ENCODE data around the gene MTOR.
"Not testable (repeated sequence)": the region's sequence is repeated elsewhere in the genome, so short reads cannot be mapped to it uniquely, and the experiment has no call there.

The MTOR gene

DNA sequence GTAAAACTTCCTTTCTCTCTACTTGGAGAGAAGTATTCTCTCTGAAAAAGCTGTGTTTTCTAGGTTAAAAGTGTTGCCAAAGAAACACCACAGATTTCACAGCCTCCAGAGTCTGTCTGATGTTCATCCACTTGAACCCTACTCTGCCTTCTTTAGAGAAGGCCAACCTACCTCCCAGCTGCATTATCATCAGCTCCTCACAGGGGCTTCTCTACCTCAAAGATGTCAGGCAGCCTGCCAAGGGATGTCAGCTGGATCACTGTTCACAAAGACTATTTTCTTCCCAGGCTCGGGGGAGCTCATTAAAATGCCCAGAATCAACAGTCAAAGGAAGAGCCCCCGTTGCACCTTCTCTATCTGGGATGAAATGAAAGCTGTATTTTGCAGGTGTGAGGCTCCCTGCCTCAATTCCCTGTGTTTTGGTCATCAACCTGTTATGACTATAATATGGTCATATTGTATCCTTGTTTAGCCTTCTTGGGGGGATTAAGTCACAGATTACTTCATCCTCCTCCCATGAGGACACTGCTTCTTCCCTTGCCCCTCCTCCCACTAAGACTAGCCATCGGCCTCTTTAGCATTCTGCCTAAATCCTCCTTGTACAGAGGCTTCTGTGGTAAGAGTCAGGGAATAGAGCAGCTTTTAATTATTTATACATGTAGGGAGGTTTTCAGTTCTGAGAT, 47.5 kb downstream of the MTOR start:
- DNase-seq = no peak

DNA sequence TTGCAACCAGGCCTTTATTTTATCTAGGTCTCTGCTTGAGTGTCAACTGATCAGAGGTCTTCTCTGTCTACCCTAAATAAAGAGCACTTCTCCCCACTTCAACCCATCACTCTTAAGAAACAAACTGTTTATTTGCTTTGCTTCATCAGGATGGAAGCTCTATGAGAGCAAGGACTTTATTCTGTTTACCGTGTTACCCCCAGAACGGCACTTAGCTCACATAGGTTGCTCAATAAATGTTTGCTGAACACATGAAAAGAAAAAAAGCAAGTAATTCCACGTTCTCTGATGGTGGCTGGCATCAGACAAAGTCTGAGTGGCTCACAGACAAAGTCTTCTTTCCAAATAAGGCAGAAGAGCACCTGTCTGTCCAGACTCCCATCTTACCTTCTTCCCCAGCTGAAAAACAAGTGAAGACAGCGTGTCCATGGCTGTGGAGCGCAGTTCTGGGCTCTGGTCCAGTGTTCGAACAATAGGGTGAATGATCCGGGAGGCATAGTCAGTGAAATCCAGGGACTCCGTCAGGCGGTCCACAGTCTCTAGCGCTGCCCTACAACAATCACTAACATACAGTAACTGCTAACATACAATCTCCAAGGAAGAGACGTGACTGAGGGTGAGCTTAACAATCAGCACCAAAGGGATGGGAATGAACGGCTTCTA, 50.3 kb downstream of the MTOR start:
- no peak for DNase-seq

DNA sequence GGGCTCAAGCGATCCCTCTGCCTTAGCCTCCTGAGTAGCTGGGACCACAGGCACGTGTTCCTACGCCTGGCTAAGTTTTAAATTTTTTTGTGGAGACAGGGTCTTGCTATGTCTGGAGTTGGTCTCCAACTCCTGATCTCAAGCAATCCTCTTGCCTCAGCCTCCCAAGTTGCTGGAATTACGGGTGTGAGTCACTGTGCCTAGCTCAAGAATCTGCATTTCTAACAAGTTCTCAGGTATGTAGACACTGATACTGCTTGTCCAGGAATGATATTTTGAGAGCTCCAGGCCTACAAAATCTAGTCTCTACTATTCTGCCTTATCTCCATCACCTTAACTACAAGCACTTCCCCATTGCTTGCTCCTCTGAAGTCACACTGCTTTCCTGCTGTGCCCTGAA, 50.9 kb downstream of the MTOR start:
- DNase-seq = no peak

DNA sequence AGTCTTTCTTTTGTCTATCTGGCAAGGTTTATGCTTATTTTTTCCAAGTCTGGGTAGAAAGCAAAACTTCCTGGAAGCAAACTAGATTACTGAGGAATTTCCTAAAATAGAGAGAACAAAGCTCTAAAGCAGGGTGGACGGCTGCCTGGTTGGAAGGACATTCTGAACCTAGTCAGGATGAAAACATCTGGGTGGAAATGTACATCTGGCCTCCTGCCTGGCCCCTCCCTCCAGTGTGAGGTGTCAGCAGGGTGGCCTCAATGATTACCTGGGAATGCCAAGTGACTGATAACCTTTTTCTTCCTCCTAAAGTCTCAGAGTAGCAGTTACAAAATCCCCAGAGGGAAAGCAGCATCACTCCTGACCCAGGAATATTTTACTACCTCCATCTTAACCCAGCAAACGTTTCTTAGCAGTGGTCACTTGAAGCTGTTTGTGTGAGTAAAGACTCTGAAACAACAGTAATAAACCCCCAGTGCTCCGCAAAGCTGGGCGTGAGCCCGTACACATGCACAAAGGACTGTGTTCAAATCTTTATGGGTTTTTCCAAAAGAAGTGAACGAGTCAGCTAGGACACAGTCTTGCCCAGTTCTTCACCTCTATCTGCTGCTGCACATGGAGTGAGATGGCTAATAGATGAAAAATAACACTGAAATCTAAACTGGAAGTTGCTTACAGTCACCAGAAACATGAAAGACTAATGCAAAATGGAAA, 54.3 kb downstream of the MTOR start:
- no peak for DNase-seq

DNA sequence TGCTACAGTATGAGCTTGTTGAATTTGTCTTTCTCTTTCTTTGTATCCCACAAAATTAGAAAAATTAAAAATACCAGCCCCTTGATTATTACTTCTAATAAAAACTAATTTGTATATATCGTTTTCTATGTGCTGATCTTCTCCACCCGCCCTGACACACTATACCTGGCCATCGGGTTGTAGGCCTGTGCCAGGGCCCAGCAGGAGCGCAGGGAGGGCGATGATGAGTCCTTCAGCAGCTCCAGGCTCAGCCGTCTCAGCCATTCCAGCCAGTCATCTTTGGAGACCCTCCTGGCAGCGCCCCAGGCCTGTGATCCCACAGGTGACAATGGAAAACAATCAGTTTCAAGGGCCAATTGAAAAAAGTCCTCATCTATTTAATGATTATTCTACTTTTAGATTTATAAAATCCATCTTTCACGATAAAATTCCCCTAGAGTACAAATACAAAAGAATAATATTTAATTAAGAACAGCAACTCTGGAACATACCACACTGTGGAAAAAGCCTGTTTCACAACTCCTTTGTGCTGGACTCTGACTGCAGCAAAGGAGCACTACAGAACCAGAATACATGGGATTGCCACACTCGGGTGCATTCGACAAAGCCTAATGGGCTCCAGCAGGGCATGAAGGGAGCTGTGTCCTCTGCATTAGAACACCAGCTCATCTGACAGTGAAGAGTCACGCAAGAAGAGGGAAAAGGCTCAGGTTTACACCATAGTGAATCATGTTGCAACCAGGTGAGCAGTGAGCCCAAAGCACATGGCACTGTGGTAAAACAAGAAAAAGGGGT, 57.8 kb downstream of the MTOR start:
- DNase-seq = no peak

DNA sequence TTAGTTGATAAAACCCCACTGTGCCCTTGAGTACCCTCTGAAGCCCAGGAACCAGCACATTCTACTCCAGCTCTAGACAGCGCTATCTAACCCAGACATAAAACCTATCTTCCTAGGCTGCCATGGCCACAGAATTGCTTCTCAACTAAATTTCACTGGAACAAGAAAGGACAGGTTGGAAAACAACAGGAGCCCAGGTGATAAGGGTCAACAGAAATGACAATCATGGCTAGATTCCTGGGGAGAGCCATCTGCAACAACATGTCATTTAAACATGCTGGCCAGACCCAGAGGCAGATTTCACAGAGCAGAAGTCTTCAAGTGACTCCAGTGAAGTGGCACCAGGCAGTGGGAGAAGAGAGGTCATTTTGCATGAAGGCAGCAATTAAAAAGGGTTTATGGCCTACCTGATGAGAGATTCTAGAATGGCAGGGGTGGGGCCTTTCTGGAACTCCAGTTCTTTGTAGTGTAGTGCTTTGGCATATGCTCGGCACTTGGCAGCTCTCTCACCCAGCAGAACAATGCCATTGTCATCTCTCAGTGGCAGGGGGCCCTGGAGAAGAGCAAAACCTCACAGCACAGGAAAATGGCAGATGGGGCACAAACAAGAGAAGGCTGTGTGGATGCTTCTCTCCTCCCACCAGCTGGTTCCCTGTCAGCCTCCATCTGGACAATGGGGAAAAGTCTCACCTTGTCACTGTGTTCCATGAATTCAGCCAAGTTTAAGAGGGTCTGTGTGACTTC, 63.3 kb downstream of the MTOR start:
- no peak for DNase-seq

DNA sequence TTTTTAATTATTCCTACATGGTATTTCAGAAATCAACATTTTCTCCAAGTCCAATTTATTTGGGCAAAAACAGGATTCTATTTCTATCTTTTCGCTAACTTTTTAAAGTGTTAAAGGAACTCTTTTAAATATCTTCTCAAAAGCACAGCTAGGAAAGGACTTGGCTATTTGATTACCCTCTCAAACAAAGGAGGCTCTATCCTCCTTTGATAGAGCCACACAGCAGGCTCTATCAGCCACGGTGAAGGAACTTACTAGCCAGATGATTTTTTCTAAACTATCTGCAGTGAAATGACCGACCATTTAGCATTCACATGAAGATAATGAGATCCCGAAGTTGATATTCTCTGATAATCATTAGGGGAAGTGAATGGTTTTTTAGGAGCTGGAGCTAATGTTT, 64.1 kb downstream of the MTOR start:
- DNase-seq = no peak

DNA sequence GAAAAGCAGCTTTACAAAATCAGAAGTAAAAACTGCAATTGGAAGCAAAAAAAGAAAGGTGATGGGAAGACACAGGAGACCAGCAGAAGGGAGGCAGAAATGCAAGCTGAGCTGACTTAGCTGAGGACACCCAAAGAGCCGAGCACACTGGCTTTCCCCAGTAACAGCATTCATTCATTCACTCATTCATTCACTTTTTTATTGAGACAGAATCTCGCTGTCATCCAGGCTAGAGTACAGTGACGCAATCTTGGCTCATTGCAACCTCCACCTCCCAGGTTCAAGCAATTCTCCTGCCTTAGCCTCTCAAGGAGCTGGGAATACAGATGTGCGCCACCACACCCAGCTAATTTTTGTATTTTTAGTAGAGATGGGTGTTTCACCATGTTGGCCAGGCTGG, 65.0 kb downstream of the MTOR start:
- no peak for DNase-seq

DNA sequence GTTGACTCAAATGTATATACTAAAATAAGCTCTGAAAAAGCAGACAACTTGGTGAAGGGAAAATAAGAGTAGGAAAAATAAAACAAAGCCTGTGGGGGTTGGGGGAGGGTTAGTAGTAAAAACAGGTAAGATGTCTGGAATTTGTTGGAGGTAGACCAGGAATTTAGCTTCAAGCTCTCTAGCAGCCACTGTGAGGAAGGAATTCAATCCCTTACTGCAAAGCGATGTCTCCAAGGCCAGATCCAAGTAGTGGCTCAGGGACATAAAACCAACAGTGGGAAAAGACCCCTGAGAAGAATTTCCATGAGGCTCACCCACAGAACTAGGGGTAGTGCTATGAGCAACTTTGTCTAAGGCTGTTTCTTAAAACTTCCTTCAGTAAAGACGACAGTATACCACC, 65.4 kb downstream of the MTOR start:
- DNase-seq = no peak

DNA sequence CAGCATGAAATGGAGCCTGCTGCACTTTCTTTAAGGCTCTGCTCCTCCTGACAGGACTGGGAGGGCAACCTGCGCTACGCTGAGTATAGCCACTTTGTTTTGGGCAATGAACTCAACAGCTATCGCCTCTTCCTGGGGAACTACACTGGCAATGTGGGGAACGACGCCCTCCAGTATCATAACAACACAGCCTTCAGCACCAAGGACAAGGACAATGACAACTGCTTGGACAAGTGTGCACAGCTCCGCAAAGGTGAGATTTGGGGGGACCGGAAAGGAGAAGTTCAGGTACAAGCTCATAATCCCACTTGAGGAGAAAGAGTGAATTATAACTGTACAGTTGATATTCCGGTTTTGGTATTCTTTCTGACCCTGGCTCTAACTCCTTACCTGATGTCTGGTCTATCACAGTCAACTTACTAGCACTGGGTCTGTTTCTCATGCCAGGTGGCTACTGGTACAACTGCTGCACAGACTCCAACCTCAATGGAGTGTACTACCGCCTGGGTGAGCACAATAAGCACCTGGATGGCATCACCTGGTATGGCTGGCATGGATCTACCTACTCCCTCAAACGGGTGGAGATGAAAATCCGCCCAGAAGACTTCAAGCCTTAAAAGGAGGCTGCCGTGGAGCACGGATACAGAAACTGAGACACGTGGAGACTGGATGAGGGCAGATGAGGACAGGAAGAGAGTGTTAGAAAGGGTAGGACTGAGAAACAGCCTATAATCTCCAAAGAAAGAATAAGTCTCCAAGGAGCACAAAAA, 67.8 kb downstream of the MTOR start:
- DNase-seq = no peak

DNA sequence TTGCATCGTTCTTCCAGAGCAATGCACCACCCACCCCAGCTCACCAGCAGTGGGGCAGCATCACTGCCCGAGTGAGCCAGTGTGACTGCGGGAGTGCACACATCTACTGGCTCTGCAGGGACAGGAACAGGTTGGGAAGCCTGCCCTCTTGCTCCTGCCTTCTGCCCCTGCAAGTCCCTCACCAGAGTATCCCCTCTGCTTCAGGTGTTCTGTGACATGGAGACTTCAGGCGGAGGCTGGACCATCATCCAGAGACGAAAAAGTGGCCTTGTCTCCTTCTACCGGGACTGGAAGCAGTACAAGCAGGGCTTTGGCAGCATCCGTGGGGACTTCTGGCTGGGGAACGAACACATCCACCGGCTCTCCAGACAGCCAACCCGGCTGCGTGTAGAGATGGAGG, 69.0 kb downstream of the MTOR start:
- no peak for DNase-seq

DNA sequence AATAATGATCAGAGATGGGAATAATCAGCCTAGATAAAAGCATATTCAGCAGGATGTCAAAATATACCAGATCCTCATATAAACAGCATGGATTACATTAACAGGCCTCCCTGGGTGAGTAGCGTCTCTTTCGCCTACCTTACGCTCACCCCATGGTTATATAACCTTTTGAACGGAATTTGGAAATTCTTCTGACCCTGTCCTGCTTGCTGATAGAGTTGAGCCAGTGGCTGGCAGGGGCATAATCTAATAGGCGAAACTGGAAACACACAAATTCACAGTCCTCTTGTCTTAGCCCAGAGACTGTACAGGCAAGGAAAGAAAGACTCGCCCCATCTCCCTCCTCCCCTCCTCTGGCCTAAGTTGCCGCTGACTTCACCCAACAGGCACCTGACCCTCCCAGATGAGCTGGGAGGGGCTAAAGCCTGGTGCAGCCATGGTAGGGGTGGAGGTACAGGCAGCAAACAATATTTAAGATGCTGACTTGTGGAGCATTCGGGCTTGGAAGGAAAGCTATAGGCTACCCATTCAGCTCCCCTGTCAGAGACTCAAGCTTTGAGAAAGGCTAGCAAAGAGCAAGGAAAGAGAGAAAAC, 73.4 kb downstream of the MTOR start, which contains the start of gene ANGPTL7:
Gene ANGPTL7 (plus strand): TSS at position 498 of the 594 bp plus-strand sequence. CDS start 225 bp downstream, outside the sequence.
- no peak for DNase-seq

DNA sequence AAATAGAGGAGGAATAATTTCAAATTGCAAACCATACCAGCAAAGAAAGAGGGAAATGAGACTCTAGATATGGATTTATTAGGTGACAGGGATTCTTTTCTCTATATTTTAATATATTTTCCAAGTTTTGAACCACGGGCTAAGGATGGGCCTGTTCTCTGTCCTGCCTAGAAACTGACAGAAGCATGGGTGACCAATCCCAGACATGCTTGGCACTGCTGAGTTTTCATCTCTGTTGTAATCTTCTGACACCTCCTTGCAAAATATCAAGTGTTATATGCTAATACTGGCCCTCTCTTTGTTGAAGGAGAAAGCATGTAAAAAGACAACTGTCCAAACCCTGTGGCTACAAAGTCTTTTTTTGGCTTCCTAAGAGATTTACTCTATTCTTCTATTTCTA, 74.0 kb downstream of the MTOR start:
- DNase-seq = no peak

DNA sequence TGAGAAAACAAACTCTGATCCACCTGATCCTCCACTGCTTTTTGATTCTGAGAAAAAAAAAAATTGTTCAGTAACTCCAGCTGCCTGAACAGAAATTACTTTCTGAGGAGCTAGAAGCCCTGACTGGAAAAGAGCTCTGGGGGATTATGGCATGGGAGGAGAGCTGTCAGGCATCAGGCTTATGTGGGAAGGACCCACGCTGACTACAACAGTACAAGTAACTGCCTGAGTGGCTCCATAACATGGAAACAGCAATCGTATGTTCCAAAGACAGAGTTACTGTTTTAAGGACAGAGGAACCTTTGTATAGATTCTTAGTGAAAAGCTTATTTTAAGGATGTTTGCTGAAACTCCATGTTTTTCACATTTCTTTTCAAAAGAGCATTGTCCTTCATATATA, 74.4 kb downstream of the MTOR start:
- DNase-seq = no peak

DNA sequence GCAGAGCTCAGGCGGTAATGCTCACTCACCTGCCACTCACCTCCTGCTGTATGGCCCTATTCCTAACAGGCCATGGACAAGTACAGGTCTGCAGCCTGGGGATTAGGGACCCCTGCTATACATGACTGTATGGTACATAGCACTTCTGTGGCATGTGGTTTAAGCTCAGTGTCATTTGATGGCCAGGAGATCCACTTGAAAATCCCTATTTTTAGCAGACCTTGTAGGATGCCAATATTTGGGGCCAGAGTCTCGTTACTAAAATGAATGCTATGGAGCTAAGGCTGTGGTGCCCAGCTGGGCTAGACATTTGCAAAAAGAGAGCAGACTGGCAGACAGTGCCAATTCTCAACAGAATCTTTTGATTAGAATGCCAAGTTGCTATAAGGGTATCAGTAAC, 74.9 kb downstream of the MTOR start:
- DNase-seq = no peak

DNA sequence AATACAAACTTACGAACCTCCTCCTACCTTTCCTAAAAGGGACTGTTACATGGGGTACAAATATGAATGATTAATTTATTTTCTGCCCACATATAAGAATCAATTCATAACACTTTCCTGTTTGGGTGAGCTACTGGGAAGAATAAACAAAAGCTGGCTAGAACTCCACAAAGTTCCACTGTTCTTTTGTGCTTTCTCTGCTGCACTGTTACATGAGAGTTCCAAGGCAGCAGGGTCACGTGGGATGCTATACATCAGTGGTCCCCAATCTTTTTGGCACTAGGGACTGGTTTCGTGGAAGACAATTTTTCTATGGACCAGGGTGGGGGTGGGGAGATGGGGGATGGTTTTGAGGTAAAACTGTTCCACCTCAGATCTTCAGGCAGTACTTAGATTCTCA, 75.4 kb downstream of the MTOR start:
- DNase-seq = no peak

DNA sequence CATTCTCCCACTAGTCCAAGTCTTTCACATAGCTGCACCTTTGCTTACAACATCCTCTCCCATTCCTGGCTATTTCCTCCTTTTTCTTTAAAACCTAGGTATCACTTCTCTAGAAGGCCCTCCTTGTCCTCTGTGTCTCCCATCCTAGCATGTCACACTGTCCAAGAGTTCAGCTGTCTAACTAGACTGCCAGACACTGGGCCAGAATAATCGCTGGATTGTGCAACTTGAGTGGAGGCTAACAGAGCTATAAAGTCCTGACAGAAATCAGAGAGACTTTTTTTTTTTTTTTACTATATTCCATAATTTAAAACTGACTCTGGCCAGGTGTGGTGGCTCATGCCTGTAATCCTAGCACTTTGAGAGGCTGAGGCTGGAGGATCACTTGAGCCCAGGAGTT, 77.4 kb downstream of the MTOR start:
- no peak for DNase-seq

DNA sequence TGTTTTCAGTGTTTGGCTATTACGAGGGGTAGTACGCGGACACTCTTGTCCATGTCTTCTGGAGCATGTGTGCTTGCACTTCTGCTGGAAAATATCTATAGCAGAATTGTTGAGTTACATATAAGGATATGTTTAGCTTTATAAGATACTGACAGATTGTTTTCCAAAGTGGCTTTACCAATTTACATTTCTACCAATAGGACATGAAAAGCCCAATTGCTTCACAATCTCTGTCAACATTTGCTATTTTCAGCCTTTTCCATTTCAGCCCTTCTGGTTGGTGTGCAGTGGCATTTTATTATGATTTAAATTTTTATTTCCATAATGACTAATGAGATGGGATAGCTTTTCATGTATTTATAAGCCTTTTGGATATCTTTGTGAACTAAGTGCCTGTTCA, 79.5 kb downstream of the MTOR start:
- no peak for DNase-seq

DNA sequence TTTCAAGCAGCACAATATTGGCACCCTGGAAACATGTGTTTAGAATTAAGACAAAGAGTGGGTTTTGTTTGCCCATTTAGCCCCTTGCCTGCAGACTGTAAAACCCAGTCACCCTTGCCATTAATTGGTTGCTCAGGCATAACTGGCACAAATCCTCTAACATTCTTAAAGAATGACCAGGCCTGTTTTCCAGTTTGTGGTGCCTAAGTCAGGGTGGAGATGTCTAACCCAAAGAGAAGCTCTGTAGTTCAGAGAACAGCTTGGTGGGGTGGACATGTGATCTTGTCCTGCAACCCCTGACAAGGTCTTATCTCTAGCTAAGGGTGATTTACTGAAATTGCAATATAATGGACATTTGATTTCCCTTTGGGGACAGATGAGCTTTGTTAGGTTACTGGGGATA, 82.0 kb downstream of the MTOR start:
- no peak for DNase-seq

DNA sequence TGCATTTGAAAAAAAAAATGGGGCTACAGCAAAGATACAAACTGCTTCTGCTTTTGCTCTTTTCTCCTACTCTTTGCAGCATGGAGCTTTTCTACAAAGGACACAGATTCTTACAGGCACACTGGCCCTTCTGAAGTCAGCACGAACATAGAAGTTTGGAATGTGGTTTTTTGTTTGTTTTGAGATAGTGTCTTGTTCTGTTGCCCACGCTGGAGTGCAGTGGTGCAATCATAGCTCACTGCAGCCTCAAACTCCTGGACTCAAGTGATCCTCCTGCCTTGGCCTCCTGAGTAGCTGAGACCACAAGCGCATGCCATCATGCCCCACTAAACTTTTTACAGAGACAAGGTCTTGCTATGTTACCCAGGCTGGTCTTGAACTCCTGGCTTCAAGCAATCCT, 82.6 kb downstream of the MTOR start:
- not testable (repeated sequence) for DNase-seq

DNA sequence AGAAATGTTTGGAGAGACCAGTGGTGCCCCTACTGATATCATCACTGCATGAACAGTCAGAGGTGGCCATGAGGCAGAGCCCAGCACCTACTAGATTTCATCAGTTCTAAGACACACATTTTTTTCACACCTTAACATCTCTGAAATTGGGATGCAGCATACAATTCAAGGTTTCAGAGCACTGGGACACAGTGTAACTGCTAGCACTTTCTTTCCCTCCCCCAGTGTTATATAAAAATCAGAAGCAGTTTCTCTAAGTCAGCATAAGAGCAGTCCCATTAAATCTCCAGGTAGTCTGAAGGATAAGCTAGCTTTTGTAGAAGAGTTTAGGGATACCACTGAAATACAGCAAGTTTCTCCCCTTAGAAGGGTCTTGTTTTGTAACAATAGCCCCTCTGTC, 83.2 kb downstream of the MTOR start:
- DNase-seq = no peak
